Measurements from ENCODE around the gene EGFR.

EGFR gene

GRCh38 chr7:55254242-55254595 is 235.4 kb downstream of the EGFR start:
- Histone ChIP-seq H3K36me3 (replicated peaks) (no peaks in the 10 kb centered on the region), H3K9me3 (no peaks in the 10 kb centered on the region), H3K4me1 (peaks cover 6% of the 10 kb centered on the region; the same call in 1 of the 2 replicates), H3K27me3 (ENCODE audit: low read depth) (peaks cover 4% of the 10 kb centered on the region), H3K4me3 (no peak overlapping the region)
- DNase-seq (ENCODE audit: low spot score in 2 of 2): no peak
- in situ Hi-C loops (cut with MboI; ENCODE audit: low sequenced_read_pairs): loop anchor here (5.0 kb wide), 1 partner anchor 472 kb away; no protein-coding TSS in a partner anchor

- no peaks in the 10 kb centered on the region for H3K36me3 ChIP-seq (replicated peaks)
- H3K4me1 ChIP-seq: peaks cover 6% of the 10 kb centered on the region; the same call in 1 of the 2 replicates
- in situ Hi-C loops (cut with MboI; ENCODE audit: low sequenced_read_pairs): loop anchor here (5.0 kb wide), 1 partner anchor 473 kb away; no protein-coding TSS in a partner anchor
- DNase-seq (ENCODE audit: low spot score in 2 of 2): peak; percentile 68 to 88
- peak overlapping the region; percentile 21 for H3K4me3 ChIP-seq
- H3K9me3 ChIP-seq: no peaks in the 10 kb centered on the region
- peaks cover 4% of the 10 kb centered on the region for H3K27me3 ChIP-seq (ENCODE audit: low read depth)
Measured at GRCh38 chr7:55254596-55255495, 236.0 kb downstream of the EGFR start.

GRCh38 chr7:55255496-55256445 is 237.0 kb downstream of the EGFR start:
- peaks cover 6% of the 10 kb centered on the region; the same call in 1 of the 2 replicates for H3K4me1 ChIP-seq
- in situ Hi-C loops (cut with MboI; ENCODE audit: low sequenced_read_pairs): no loop called here
- peaks cover 4% of the 10 kb centered on the region for H3K27me3 ChIP-seq (ENCODE audit: low read depth)
- H3K9me3 ChIP-seq: no peaks in the 10 kb centered on the region
- DNase-seq (ENCODE audit: low spot score in 2 of 2): peak; percentile 56 to 84
- peak overlapping the region; percentile 21 for H3K4me3 ChIP-seq
- no peaks in the 10 kb centered on the region for H3K36me3 ChIP-seq (replicated peaks)

GRCh38 chr7:55258631-55259030 is 239.8 kb downstream of the EGFR start:
- Histone ChIP-seq H3K9me3 (no peaks in the 10 kb centered on the region), H3K36me3 (replicated peaks) (no peaks in the 10 kb centered on the region), H3K27me3 (ENCODE audit: low read depth) (peaks cover 4% of the 10 kb centered on the region), H3K4me3 (no peak overlapping the region), H3K4me1 (peaks cover 6% of the 10 kb centered on the region; the same call in 1 of the 2 replicates)
- in situ Hi-C loops (cut with MboI; ENCODE audit: low sequenced_read_pairs): no loop called here
- DNase-seq (ENCODE audit: low spot score in 2 of 2): no peak

GRCh38 chr7:55260171-55260570 is 241.4 kb downstream of the EGFR start:
- no peak overlapping the region for H3K4me3 ChIP-seq
- in situ Hi-C loops (cut with MboI; ENCODE audit: low sequenced_read_pairs): no loop called here
- DNase-seq (ENCODE audit: low spot score in 2 of 2): no peak
- 0 out of 2 replicates have a peak, but pooled peaks cover under 1% of the 10 kb centered on the region for H3K27me3 ChIP-seq (ENCODE audit: low read depth)
- H3K9me3 ChIP-seq: no peaks in the 10 kb centered on the region
- H3K36me3 ChIP-seq (replicated peaks): no peaks in the 10 kb centered on the region
- peaks cover 3% of the 10 kb centered on the region; the same call in 1 of the 2 replicates for H3K4me1 ChIP-seq

DNA sequence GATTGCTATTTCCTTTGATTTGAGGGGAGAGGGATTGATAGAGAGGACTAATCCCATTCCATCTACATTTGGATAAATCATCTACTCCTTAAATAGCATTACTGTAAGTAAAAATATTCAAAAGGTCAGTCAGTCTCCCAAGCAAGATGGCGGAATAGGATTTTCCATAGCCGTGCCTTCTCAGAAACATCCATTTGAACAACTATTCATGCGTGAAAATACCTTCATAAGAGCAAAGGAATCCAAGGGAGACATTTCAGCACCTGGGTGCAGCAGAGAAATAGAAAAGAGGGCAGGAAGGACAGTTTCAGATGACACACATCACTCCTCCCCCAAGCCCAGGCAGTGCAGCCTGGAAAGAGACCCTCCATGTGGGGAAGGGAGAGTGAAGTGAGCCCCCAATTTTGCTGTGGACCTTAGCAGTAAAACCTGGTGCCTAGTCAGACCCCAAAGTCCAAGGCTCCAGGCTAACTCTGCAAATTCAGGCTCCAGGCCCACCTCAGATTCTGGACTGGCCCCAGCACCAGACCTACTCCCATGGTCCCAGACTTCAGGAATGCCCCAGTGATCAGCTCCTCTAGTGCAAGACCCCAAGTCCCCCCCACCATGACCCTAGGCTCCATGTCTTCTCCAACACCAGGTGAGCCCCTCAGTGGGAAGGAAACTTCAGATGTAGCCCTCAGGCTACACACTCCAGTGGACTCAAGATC is 242.0 kb downstream of the EGFR start:
- DNase-seq (ENCODE audit: low spot score in 2 of 2): no peak
- Histone ChIP-seq H3K36me3 (replicated peaks) (no peaks in the 10 kb centered on the region), H3K4me3 (no peak overlapping the region), H3K4me1 (no peaks in the 10 kb centered on the region), H3K27me3 (ENCODE audit: low read depth) (no peaks in the 10 kb centered on the region), H3K9me3 (no peaks in the 10 kb centered on the region)
- in situ Hi-C loops (cut with MboI; ENCODE audit: low sequenced_read_pairs): no loop called here
